SU-DHL-6 (cell line): ENCODE data around the gene TESMIN.

ENCODE experiments used
- H2AFZ ChIP-seq: fragments of 200-600 bp; sonication (generic); 2 replicates; pipeline ENCODE4 v1.6.1; 2014; ENCODE audit warnings: low read depth, mild to moderate bottlenecking, moderate library complexity, mixed read lengths, antibody characterized with exemption, low read length; ENCODE audit not compliant: severe bottlenecking
- H3F3A ChIP-seq: fragments of 200-600 bp; shearing (Covaris generic); 2 replicates; pipeline ENCODE4 v1.6.0; 2016; ENCODE audit warnings: antibody characterized with exemption, mild to moderate bottlenecking; ENCODE audit not compliant: insufficient read depth
- H3K27ac ChIP-seq: fragments of 200-600 bp; sonication (generic); 2 replicates; pipeline ENCODE4 v1.5.1; 2016; ENCODE audit warnings: low read depth, mild to moderate bottlenecking, low read length, moderate library complexity, mixed read lengths
- H3K27me3 ChIP-seq: fragments of 200-600 bp; sonication (generic), shearing (Covaris generic); 2 replicates; pipeline ENCODE4 v1.6.0; 2014; ENCODE audit warnings: mild to moderate bottlenecking, low read length
- H3K36me3 ChIP-seq: fragments of 200-600 bp; sonication (generic); 2 replicates; pipeline ENCODE4 v1.6.1; 2014; ENCODE audit warnings: mild to moderate bottlenecking, low read length, mixed read lengths
- H3K4me2 ChIP-seq: fragments of 300-600, 200-600 bp; shearing (Covaris generic), sonication (generic); 2 replicates; pipeline ENCODE4 v1.6.0; 2014; ENCODE audit warnings: low read length, low read depth, mild to moderate bottlenecking; ENCODE audit not compliant: poor library complexity, severe bottlenecking
- H3K4me3 ChIP-seq: fragments of 200-600 bp; sonication (generic); 2 replicates; pipeline ENCODE4 v1.5.1; 2014; ENCODE audit warnings: antibody characterized with exemption, low read length, mild to moderate bottlenecking, mixed read lengths; ENCODE audit not compliant: insufficient read depth, poor library complexity, severe bottlenecking
- H3K79me2 ChIP-seq: fragments of 200-600 bp; sonication (generic); 2 replicates; pipeline ENCODE4 v1.6.1; 2014; ENCODE audit warnings: mild to moderate bottlenecking, low read length, moderate library complexity; ENCODE audit not compliant: insufficient read depth
- H3K9ac ChIP-seq: fragments of 200-600 bp; sonication (generic); 2 replicates; pipeline ENCODE4 v1.7.0; 2014; ENCODE audit warnings: mild to moderate bottlenecking, low read length
- H3K9me2 ChIP-seq: fragments of 200-600 bp; sonication (generic); replicated peaks from 2 replicates; pipeline ENCODE4 v1.6.1; 2014; ENCODE audit warnings: low read length; ENCODE audit not compliant: insufficient read depth
- H3K9me3 ChIP-seq: fragments of 200-600 bp; sonication (generic); 2 replicates; pipeline ENCODE4 v1.6.1; 2014; ENCODE audit warnings: low read length, mixed read lengths; ENCODE audit not compliant: insufficient read depth
- H4K20me1 ChIP-seq: fragments of 200-600 bp; sonication (generic); 2 replicates; pipeline ENCODE4 v1.6.1; 2014; ENCODE audit warnings: low read depth, mild to moderate bottlenecking, antibody characterized with exemption, low read length, moderate library complexity, mixed read lengths
- CTCF ChIP-seq: fragments of 200-600 bp; sonication (generic); IDR thresholded peaks from one replicate; pipeline ENCODE4 v1.5.1; 2017; ENCODE audit warnings: antibody characterized with exemption, mild to moderate bottlenecking, low read length, moderate library complexity; ENCODE audit not compliant: insufficient read depth, poor library complexity, severe bottlenecking
- EZH2phosphoT487 ChIP-seq: fragments of 200-600 bp; sonication (generic), shearing (Covaris generic); conservative IDR thresholded peaks from 2 replicates; pipeline ENCODE4 v1.6.1; 2018; ENCODE audit warnings: mild to moderate bottlenecking, antibody characterized with exemption, low read length, moderate library complexity, mixed read lengths

Gene TESMIN

GRCh38 chr11:68694431-68695297 is 56.7 kb downstream of the TESMIN start:
- no peak overlapping the region for H3K4me2 ChIP-seq
- H3K27ac ChIP-seq, result no peak overlapping the region
- no peaks in the 10 kb centered on the region for H3F3A ChIP-seq

GRCh38 chr11:68693484-68693882 is 57.8 kb downstream of the TESMIN start:
- Histone ChIP-seq H3K4me3 (no peak overlapping the region), H3K27me3 (no peaks in the 10 kb centered on the region), H3K36me3 (no peaks in the 10 kb centered on the region), H3K79me2 (no peaks in the 10 kb centered on the region), H3K9me2 (no peaks in the 10 kb centered on the region), H3K4me2 (no peak overlapping the region), H3F3A (no peaks in the 10 kb centered on the region), H3K9me3 (no peaks in the 10 kb centered on the region), H4K20me1 (no peaks in the 10 kb centered on the region), H3K9ac (no peak overlapping the region), H2AFZ (no peak overlapping the region), H3K27ac (no peak overlapping the region)
- TF ChIP-seq CTCF (no peak), EZH2phosphoT487 (no peak)

More at GRCh38 chr11:68694431-68695297, 56.7 kb downstream of the TESMIN start:
- Histone ChIP-seq H3K36me3 (no peaks in the 10 kb centered on the region), H3K9me2 (no peaks in the 10 kb centered on the region), H3K27me3 (no peaks in the 10 kb centered on the region), H2AFZ (no peak overlapping the region), H3K9me3 (no peaks in the 10 kb centered on the region), H3K9ac (no peak overlapping the region), H3K79me2 (no peaks in the 10 kb centered on the region), H4K20me1 (no peaks in the 10 kb centered on the region), H3K4me3 (no peak overlapping the region)
- TF ChIP-seq CTCF, result no peak
- TF ChIP-seq EZH2phosphoT487, result no peak

GRCh38 chr11:68692871-68693483 is 58.3 kb downstream of the TESMIN start:
- Histone ChIP-seq H3K4me2 (no peak overlapping the region), H3K36me3 (no peaks in the 10 kb centered on the region), H3K27me3 (no peaks in the 10 kb centered on the region), H2AFZ (no peak overlapping the region), H3K9me2 (no peaks in the 10 kb centered on the region), H3F3A (no peaks in the 10 kb centered on the region), H3K9ac (no peak overlapping the region), H4K20me1 (no peaks in the 10 kb centered on the region), H3K4me3 (no peak overlapping the region), H3K9me3 (no peaks in the 10 kb centered on the region), H3K79me2 (no peaks in the 10 kb centered on the region), H3K27ac (no peak overlapping the region)
- no peak for TF ChIP-seq EZH2phosphoT487
- TF ChIP-seq CTCF, result no peak
